Testis (tissue), 2 donors: Measurements from ENCODE around the gene C7orf57.

ENCODE experiments used
- POLR2A ChIP-seq: fragments of 450-650 bp; IDR thresholded peaks from one replicate; pipeline ENCODE4 v1.6.1; 2017; ENCODE audit warnings: antibody characterized with exemption, mild to moderate bottlenecking, moderate library complexity
- TF ChIP-seq, protein P1 (sequence below), 3 experiments: fragments of 450-650 bp in 2 of 3; fragments of 200-600 bp in 1 of 3; sonication (generic) in 1 of 3; IDR thresholded peaks; one replicate each; pipeline ENCODE4 v1.5.1; 2016 to 2019; ENCODE audit warnings: antibody characterized with exemption in 3 of 3, mild to moderate bottlenecking in 2 of 3, moderate library complexity in 1 of 3

GRCh38 chr7:48009257-48009656 is 26.1 kb upstream of the C7orf57 start:
- TF ChIP-seq, protein P1, sequence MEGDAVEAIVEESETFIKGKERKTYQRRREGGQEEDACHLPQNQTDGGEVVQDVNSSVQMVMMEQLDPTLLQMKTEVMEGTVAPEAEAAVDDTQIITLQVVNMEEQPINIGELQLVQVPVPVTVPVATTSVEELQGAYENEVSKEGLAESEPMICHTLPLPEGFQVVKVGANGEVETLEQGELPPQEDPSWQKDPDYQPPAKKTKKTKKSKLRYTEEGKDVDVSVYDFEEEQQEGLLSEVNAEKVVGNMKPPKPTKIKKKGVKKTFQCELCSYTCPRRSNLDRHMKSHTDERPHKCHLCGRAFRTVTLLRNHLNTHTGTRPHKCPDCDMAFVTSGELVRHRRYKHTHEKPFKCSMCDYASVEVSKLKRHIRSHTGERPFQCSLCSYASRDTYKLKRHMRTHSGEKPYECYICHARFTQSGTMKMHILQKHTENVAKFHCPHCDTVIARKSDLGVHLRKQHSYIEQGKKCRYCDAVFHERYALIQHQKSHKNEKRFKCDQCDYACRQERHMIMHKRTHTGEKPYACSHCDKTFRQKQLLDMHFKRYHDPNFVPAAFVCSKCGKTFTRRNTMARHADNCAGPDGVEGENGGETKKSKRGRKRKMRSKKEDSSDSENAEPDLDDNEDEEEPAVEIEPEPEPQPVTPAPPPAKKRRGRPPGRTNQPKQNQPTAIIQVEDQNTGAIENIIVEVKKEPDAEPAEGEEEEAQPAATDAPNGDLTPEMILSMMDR (IDR thresholded peaks at IDR 0.05) = no peak
- no peak for TF ChIP-seq POLR2A
